ENCODE data around the gene GALM. TPM values are rescaled to one million over a fixed set of nuclear protein-coding genes. Genes with fewer than 3 reads are reported as not detected.

Gene GALM
- total and polyA plus RNA-seq, 2 experiments from 2014 or later = 46.0 to 47.4 TPM

- peak; percentile 52 for TF ChIP-seq CTCF (IDR thresholded peaks at IDR 0.05; ENCODE audit: low read depth, low read length)
- H3K27me3 ChIP-seq = no peaks in the 10 kb centered on the region
- no peak overlapping the region for H3K4me3 ChIP-seq
- H3K9me3 ChIP-seq (ENCODE audit: low read depth) = no peaks in the 10 kb centered on the region
- H3K36me3 ChIP-seq = peaks cover 21% of the 10 kb centered on the region
- H3K27ac ChIP-seq = peak overlapping the region; percentile 34
- DNase-seq (ENCODE audit: low read depth in 1 of 2, low spot score in 1 of 2) = peak; percentile 63 to 72
- H3K4me1 ChIP-seq (ENCODE audit: low read depth) = peaks cover 19% of the 10 kb centered on the region
These were observed 75.2 kb downstream of the GALM start for GRCh38 chr2:38740851-38741731.

GRCh38 chr2:38742797-38743559, 77.1 kb downstream of the GALM start:
- Histone ChIP-seq H3K27ac (peak overlapping the region; percentile 11), H3K36me3 (peaks cover 40% of the 10 kb centered on the region), H3K4me1 (ENCODE audit: low read depth) (peaks cover 28% of the 10 kb centered on the region), H3K9me3 (ENCODE audit: low read depth) (no peaks in the 10 kb centered on the region), H3K27me3 (no peaks in the 10 kb centered on the region), H3K4me3 (no peak overlapping the region)
- TF ChIP-seq CTCF (IDR thresholded peaks at IDR 0.05; ENCODE audit: low read depth, low read length) = no peak
- no peak for DNase-seq (ENCODE audit: low read depth in 1 of 2, low spot score in 1 of 2)

- H3K4me1 ChIP-seq (ENCODE audit: low read depth) = peaks cover 32% of the 10 kb centered on the region
- no peaks in the 10 kb centered on the region for H3K27me3 ChIP-seq
- TF ChIP-seq CTCF (IDR thresholded peaks at IDR 0.05; ENCODE audit: low read depth, low read length) = no peak
- peak overlapping the region; percentile 11 for H3K27ac ChIP-seq
- DNase-seq (ENCODE audit: low read depth in 1 of 2, low spot score in 1 of 2) = no peak
- H3K9me3 ChIP-seq (ENCODE audit: low read depth) = no peaks in the 10 kb centered on the region
- peak overlapping the region; percentile 2 for H3K4me3 ChIP-seq
- peaks cover 48% of the 10 kb centered on the region for H3K36me3 ChIP-seq
These were observed 77.9 kb downstream of the GALM start for GRCh38 chr2:38743672-38744398.

GRCh38 chr2:38744399-38744780, 78.5 kb downstream of the GALM start:
- Histone ChIP-seq H3K4me3 (no peak overlapping the region), H3K4me1 (ENCODE audit: low read depth) (peaks cover 38% of the 10 kb centered on the region), H3K27me3 (no peaks in the 10 kb centered on the region), H3K9me3 (ENCODE audit: low read depth) (no peaks in the 10 kb centered on the region), H3K27ac (peak overlapping the region; percentile 11), H3K36me3 (peaks cover 54% of the 10 kb centered on the region)
- no peak for TF ChIP-seq CTCF (IDR thresholded peaks at IDR 0.05; ENCODE audit: low read depth, low read length)
- DNase-seq (ENCODE audit: low read depth in 1 of 2, low spot score in 1 of 2) = no peak

DNA sequence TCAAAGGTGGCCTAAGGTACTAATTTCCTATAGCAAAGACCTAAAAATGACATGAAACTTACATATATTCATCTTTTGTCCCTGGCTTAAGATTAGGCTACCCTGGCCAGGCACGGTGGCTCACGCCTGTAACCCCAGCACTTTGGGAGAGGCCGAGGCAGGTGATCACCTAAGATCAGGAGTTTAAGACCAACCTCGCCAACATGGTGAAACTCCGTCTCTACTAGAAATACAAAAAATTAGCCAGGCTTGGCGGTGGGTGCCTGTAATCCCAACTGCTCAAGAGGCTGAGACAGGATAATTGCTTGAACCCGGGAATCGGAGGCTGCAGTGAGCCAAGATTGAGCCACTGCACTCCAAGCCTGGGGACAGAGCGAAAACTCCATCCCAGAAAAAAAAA, 79.4 kb downstream of the GALM start:
- no peak for TF ChIP-seq CTCF (IDR thresholded peaks at IDR 0.05; ENCODE audit: low read depth, low read length)
- peak overlapping the region; percentile 11 for H3K27ac ChIP-seq
- no peaks in the 10 kb centered on the region for H3K27me3 ChIP-seq
- H3K4me3 ChIP-seq = no peak overlapping the region
- no peak for DNase-seq (ENCODE audit: low read depth in 1 of 2, low spot score in 1 of 2)
- peaks cover 56% of the 10 kb centered on the region for H3K36me3 ChIP-seq
- peaks cover 41% of the 10 kb centered on the region for H3K4me1 ChIP-seq (ENCODE audit: low read depth)
- H3K9me3 ChIP-seq (ENCODE audit: low read depth) = no peaks in the 10 kb centered on the region
